Stimulated activated naive CD8-positive, alpha-beta T cell treated with anti-CD3 and anti-CD28 coated beads, Interleukin-15, Interleukin-2, amounts not matched to agents 100 ng/mL and 50 ng/mL, for 24 hours (primary cell): ENCODE measurements around the gene GJC2.

ENCODE experiments used
- H3K27ac Mint-ChIP-seq: one replicate; pipeline ENCODE4 v1.8.0; 2021; ENCODE audit warnings: mild to moderate bottlenecking, mixed read lengths
- H3K27me3 Mint-ChIP-seq: one replicate; pipeline ENCODE4 v1.8.0; 2021; ENCODE audit warnings: mixed read lengths
- H3K36me3 Mint-ChIP-seq: one replicate; pipeline ENCODE4 v1.8.0; 2021; ENCODE audit warnings: low read depth, mixed read lengths
- H3K4me1 Mint-ChIP-seq: one replicate; pipeline ENCODE4 v1.8.0; 2021; ENCODE audit warnings: low read depth, mixed read lengths
- H3K4me3 Mint-ChIP-seq: one replicate; pipeline ENCODE4 v1.8.0; 2021; ENCODE audit warnings: mild to moderate bottlenecking, mixed read lengths
- H3K9me3 Mint-ChIP-seq: one replicate; pipeline ENCODE4 v1.8.0; 2021; ENCODE audit warnings: mixed read lengths

GJC2 gene

DNA sequence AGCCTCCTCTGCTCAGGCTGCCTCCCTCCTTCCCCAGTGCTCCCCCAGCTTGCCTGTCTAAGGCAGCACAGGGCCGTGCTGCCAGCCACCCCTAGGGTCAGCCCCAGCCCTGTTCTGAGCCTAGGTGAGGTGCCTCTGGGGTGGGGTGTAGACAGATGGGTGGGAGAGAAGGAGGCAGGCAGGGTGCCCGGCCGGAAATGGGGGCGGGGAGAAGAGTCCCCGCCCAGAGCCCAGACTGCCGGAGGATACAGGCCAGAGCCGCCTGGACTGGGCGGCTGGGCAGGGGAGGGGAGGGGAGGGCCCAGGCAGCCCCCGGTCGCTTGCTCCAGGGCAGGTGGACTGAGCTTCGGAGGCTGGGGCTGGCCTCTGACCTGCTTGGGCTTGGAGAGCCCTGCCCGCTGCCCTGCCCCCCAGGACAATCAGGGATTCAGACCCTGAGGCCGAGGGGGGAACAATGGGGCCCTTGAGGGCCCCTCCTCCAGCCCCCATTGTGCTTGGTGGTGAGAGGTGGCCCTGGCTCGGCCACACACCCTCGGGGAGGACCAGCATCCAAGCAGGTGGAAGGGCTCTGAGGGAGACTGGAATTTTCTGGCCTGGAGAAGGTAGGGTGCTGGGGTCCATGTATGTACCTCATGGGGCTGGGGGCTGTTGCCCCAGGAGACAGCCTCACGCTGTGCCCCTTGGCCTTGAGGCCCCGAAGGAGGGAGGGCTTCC is at the start of gene GJC2:
GJC2 (plus strand) TSS at position 525 of the 714 bp plus-strand sequence. CDS start 7,829 bp downstream, outside the sequence.
- H3K36me3 Mint-ChIP-seq = no peaks in the 10 kb centered on the region
- no peak within 1 kb of the TSS for H3K4me3 Mint-ChIP-seq
- H3K4me1 Mint-ChIP-seq = peaks cover 2% of the 10 kb centered on the region
- H3K27ac Mint-ChIP-seq = no peak within 1 kb of the TSS
- H3K27me3 Mint-ChIP-seq = no peaks in the 10 kb centered on the region
- H3K9me3 Mint-ChIP-seq = no peaks in the 10 kb centered on the region

DNA sequence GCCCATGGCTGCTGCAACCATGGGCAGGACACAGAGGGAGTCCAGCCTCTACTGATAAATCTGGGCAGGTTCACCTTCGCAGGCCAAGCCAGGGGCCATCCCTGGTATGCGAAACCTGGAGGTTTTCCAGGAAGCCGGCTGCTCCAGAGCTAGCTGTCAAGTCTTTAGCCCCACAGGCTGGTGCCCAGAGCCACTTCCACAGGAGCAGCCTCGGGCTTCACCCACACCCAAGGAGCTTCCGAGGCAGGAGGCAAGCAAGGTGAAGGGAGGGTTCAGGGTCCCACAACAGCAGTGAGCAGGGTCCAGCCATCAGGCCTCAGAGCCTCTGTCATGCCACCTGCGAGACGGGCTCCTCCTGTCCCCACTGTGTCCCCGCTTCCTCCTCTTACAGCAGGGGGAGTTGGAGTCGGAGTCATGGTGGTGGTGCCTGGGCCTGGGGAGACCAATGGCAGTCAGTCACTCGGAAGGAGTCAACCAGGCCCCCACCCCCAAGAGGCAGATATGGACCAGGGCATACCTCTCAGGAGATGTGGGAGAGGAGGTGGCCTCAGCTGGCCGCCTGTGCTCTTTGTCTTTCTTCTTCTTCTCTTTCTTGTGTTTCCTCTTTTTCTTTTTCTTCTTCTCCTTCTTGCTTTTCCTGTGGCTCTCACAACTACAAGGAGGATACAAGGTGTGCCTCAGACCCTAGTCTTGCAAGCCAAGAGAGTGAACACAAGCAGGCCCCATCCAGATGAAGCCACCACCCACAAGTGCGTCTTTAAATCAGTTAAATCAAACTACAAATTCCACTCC is 48.7 kb upstream of the GJC2 start:
- Mint-ChIP-seq H3K4me3 (peak overlapping the region; percentile 64), H3K27me3 (no peaks in the 10 kb centered on the region), H3K36me3 (peaks cover 29% of the 10 kb centered on the region), H3K4me1 (peaks cover 26% of the 10 kb centered on the region), H3K27ac (peak overlapping the region; percentile 47), H3K9me3 (no peaks in the 10 kb centered on the region)

DNA sequence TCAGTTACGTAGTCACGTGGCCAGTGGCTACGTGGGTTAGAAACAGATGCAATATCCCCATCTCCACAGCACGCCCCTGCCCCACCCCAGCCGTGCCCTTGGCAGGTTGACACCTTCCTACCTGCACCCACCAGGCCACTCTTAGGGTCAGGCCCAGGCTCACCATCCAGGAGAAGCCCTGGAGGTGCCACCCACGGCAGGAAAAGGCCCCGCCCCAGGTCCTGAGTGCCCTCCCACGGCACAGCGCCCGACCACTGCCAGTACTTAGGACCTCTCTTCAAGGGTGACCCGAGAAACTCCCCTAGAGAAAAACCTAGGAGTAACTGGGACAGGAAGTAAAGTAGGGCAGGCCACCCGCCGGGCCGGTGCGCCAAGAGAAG is 48.1 kb upstream of the GJC2 start:
- Mint-ChIP-seq H3K4me3 (peak overlapping the region; percentile 64), H3K9me3 (no peaks in the 10 kb centered on the region), H3K27me3 (no peaks in the 10 kb centered on the region), H3K36me3 (peaks cover 32% of the 10 kb centered on the region), H3K27ac (peak overlapping the region; percentile 47), H3K4me1 (peaks cover 24% of the 10 kb centered on the region)

DNA sequence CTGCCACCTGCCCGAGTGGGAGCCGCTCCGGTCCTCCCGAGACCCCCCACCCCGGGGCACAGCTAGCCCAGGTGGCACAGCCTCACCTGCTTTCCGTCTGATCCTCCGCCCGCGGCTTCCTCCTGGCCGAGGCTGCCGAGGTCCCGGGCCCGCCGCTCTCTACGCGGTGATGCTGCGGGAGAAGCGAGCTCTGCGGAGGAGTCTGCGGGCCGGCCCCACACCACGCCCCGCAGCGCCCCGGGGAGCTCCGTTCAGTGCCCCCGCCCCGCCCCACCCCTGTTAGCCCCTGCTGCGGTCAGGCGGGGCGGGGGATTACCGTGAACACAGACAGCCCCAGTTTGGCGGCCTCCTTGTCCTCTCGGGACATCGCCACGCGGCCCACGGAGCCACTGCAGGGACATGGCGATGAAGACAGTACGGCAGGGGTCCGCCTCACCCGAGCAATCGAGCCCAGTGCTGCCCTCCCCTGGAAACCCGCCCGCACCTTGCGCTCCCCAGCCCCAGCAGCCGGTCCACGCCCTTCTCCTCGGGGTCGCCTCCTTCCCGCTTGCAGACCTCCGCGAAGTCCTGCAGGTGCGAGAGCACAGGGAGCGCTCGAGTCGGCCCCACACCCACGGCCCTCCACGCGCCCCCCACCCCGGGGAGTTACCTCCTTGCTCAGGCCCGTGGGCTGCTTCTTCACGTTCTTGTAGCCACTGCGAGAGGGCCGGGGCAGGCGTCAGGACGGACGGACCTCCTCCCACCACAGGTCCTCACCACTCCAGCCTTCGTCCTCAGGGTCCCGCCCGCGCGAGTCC is 47.5 kb upstream of the GJC2 start:
- Mint-ChIP-seq H3K4me3 (peak overlapping the region; percentile 94), H3K9me3 (no peaks in the 10 kb centered on the region), H3K4me1 (peaks cover 23% of the 10 kb centered on the region), H3K36me3 (peaks cover 34% of the 10 kb centered on the region), H3K27ac (no peak overlapping the region), H3K27me3 (no peaks in the 10 kb centered on the region)

DNA sequence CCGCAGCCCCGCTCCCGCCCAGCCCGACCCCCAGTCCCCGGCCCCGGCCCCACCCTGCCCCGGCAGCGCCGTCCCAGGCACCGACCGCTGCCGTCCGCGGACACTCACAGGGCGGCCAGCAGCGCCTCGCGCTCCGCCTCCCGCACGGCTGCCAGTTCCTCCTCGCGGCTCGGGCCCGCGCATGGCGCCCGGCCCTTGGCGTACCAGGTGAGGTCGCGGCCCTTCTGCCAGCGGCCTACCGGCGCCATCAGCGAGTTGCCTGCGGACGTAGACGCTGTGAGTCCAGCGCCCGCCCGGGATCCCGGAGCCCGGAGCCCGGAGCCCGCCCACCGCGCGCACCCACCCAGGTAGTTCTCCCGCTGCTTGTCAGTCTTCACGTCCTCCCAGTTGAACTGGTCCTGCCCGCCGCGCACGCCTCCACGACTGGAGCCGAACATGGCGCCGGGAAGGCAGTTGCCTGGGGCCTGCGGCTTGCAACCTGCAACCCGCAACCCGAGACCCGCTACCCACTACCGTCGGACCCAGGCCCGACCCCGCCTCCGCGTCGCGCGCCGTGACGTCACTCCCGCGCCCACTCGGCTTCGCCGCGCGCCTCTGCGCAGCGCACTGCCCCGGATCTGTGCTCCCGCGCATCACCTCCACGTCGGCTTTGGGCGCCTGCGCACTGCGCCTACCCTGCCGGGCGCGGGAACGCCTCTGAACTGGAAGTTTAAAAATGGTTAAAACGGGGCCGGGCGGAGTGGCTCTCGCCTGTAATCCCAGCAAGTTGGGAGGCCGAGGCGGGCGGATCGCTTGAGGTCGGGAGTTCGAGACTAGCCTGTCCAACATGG is 46.7 kb upstream of the GJC2 start, which contains the start of gene C1orf35:
C1orf35 (minus strand) TSS at position 535 of the 830 bp plus-strand sequence; CDS start at position 437, 98 bp downstream.
- no peaks in the 10 kb centered on the region for H3K27me3 Mint-ChIP-seq
- peak within 1 kb of the TSS; percentile 93 for H3K27ac Mint-ChIP-seq
- H3K36me3 Mint-ChIP-seq = peaks cover 30% of the 10 kb centered on the region
- no peaks in the 10 kb centered on the region for H3K9me3 Mint-ChIP-seq
- H3K4me1 Mint-ChIP-seq = peaks cover 28% of the 10 kb centered on the region
- peak within 1 kb of the TSS; percentile 94 for H3K4me3 Mint-ChIP-seq

DNA sequence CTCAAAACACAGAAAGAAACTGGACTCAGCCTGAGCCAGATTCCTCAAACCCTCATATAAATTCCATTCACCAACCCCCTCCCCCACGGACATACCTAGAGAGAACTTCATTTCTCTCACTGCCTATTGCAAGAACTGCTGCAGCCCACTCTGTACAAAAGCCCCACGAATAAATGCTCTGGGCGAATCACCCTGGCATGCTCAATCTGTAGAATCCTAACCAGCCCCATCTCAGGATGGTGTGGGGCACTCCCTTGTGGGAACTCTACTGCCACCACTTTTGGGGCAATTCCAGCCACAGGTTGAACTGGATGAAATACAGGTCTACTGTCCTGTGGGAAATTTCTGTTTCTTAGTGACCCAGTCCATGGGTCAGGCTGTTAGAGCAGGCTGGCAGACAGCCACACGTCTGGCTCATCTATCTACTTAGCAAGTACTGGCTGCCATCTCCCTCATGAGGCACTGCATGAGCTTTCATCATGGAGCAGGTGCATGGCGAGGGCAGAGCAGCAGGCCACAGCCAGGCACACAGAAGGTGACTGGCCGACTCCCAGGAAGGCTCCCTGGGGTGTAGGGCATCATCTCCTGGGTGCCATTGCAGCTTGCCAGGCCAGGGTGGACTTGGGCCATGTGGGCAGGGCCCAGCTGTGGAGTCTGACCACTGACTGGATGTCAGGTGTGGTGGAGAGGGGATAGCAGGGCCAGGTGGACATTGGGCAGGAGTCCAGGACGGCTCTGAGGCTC is 45.0 kb upstream of the GJC2 start:
- Mint-ChIP-seq H3K27ac (peak overlapping the region; percentile 11), H3K9me3 (no peaks in the 10 kb centered on the region), H3K36me3 (peaks cover 19% of the 10 kb centered on the region), H3K4me1 (peaks cover 39% of the 10 kb centered on the region), H3K4me3 (peak overlapping the region; percentile 94), H3K27me3 (no peaks in the 10 kb centered on the region)

DNA sequence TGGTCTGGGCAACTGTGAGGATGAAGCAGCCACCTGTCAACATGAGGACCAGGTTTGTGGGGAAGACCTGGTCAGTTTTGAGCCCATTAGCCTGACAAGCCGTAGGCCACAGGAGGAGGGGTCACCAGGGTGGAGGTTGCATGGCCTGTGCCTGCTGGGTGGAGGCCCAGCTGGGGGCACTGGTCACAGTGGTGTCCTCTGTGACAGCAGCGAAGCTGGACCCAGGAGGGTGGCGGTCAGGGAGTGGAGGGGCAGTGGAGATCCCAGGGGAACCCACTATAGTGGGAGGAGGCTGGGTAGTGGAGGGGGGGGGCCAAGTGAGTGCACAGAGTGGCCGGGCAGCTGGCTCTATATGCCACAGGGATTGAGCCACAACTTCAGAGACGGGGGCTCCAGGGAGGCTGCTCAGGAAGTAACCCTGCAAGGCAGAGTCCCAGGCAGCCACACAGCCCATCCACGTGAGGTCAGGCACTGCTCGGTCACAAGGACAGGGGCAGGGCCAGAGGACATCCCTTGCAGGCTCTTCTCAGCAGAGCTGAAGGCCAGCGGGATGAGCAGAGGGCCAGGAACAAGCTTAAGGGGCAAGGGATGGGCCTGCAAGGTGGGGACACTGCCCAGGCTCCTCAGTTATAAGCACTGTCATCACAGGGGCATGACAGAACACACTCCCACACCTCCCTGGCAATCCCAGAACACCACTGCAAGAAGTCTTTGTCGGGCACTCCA is 44.3 kb upstream of the GJC2 start:
- Mint-ChIP-seq H3K4me1 (peaks cover 45% of the 10 kb centered on the region), H3K9me3 (no peaks in the 10 kb centered on the region), H3K36me3 (peaks cover 15% of the 10 kb centered on the region), H3K27ac (no peak overlapping the region), H3K27me3 (no peaks in the 10 kb centered on the region), H3K4me3 (no peak overlapping the region)

DNA sequence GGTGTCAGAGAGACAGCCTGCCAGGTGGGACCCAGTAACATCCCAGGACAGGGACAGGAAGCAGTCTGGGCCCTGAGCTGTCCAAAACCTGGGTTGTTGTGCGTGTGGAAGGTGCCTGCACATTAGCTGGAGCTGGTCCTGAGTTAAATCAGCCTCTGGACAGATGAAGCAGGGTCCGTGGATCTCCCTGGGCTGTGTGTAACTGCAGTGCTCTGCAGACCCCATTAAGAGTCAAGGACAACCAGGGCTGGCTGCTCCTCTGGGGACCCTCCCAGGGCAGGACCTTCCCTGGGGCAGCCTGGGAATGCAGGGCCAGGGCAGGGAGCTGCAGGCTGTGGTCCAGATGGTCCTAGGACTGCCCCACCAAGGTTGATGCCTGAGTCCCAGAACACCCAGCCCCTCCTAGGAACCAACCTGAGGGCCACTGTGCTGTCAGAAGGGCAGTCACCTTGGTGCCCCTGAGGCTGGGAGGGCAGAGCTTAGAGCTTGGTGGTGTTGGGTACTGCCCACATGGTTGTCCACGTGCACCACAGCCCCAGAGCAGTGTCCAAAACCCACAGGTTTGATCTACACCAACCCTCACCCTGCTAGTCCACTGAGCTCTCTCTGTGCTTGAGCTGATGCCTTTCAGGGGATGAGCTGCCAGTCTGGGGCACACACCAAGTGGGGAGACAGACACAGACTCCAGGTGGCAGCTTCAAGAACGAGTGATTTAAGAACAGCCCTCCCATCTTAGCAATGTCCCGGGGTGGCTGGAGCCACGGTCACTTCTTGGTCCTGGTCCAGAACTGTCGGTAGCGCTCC is 43.5 kb upstream of the GJC2 start:
- H3K27ac Mint-ChIP-seq = no peak overlapping the region
- H3K4me3 Mint-ChIP-seq = no peak overlapping the region

DNA sequence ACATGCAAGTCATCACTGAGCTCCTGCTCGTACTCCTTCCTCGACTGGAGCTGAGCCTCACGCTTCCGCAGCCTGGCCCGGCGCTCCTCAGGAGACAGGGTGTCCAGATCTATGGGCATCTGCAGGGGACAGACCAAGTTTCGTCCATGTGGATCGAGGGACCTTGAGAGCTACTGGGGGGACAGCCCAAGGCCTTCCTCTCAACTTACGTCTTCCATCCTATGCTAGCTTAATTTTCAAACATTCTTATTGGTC is 43.0 kb upstream of the GJC2 start:
- H3K27me3 Mint-ChIP-seq = no peaks in the 10 kb centered on the region
- H3K36me3 Mint-ChIP-seq = peaks cover 9% of the 10 kb centered on the region
- H3K4me1 Mint-ChIP-seq = peaks cover 38% of the 10 kb centered on the region
- no peak overlapping the region for H3K27ac Mint-ChIP-seq
- H3K9me3 Mint-ChIP-seq = no peaks in the 10 kb centered on the region
- no peak overlapping the region for H3K4me3 Mint-ChIP-seq

More for the DNA sequence above, 43.5 kb upstream of the GJC2 start:
- Mint-ChIP-seq H3K36me3 (peaks cover 14% of the 10 kb centered on the region), H3K9me3 (no peaks in the 10 kb centered on the region), H3K4me1 (peaks cover 43% of the 10 kb centered on the region), H3K27me3 (no peaks in the 10 kb centered on the region)

DNA sequence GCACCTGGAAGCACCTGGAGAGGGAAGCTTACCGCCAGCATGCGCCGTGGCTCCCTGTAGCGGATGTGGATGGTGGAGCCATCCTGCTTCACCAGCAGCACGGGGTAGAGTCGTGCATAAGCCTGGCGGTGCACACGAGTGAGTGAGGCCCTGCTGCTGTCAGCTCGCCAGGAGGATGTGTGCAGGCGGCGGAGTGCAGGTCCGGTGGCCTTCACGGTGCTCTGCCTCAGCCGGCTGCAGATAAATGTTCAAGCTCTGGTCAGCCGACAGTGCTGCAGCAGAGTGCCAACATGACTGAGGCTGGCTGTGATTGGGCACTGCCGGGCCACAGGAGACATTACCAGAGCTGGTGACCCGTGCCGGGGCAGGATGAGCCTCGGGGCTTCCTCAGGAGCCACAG is 42.1 kb upstream of the GJC2 start:
- peaks cover 38% of the 10 kb centered on the region for H3K4me1 Mint-ChIP-seq
- no peak overlapping the region for H3K27ac Mint-ChIP-seq
- no peaks in the 10 kb centered on the region for H3K27me3 Mint-ChIP-seq
- H3K9me3 Mint-ChIP-seq = no peaks in the 10 kb centered on the region
- H3K36me3 Mint-ChIP-seq = peaks cover 9% of the 10 kb centered on the region
- peak overlapping the region; percentile 91 for H3K4me3 Mint-ChIP-seq

DNA sequence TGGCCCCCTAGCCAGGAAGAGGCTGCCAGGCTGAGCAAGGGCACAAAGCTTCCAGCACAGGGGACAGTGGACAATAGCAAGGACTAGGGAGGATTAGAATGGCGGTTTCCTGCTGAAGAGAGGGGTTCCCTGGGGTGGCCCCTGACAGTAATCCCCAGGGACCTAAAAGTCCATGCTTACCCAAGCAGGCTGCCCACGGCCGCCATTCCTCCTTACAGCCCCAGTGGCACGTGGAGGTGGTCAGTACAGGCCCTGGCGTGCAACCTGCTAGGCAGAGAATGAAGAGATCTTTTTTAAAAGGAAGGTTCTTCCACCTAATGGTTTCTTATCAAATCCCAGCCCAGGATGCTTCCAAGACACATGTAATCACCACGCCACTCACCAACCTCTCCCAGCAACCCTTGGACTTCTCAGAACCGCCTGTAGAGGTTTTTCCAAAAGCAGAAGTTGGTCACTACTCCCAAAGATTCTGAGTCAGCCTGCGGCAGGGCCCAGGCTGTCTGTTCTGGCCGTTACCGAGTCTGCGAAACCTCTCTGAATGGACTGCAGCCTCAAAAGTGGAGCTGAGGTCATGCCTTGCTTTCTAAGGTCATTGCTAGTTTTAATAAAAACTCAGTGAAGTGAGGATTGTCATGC is 41.6 kb upstream of the GJC2 start:
- Mint-ChIP-seq H3K4me3 (peak overlapping the region; percentile 91), H3K27ac (peak overlapping the region; percentile 89), H3K36me3 (peaks cover 9% of the 10 kb centered on the region), H3K27me3 (no peaks in the 10 kb centered on the region), H3K4me1 (peaks cover 38% of the 10 kb centered on the region), H3K9me3 (no peaks in the 10 kb centered on the region)

DNA sequence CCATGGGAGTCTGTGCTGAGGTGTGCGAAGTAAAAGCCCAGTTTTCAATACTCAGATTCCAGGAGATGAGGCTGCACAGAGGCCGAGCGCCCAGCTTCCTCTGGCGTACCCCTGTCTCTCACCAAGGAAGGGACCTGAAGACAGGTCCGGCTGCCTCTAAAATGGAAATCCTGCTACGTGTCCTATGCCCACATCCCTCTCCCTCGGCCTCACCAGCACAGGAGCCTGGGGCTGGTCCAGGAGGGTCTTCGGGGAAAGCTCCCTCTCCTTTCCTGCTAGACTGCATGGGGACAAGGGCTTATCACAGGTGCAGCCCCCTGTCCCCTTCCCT is 41.0 kb upstream of the GJC2 start:
- Mint-ChIP-seq H3K36me3 (peaks cover 9% of the 10 kb centered on the region), H3K27ac (peak overlapping the region; percentile 89), H3K27me3 (no peaks in the 10 kb centered on the region), H3K4me3 (peak overlapping the region; percentile 91), H3K4me1 (peaks cover 32% of the 10 kb centered on the region), H3K9me3 (no peaks in the 10 kb centered on the region)
